Medulla oblongata (tissue), 1 donor: ENCODE measurements around the gene HDAC4.

Experiments
- DNase-seq: peaks from one replicate; pipeline ENCODE4 v3.0.0-alpha.2; 2015; ENCODE audit errors: extremely low spot score

Gene HDAC4

GRCh38 chr2:239141021-239141760 lies 259.6 kb downstream of the HDAC4 start:
- no peak for DNase-seq

- no peak for DNase-seq
Measured at GRCh38 chr2:239140346-239141020, 260.3 kb downstream of the HDAC4 start.

- no peak for DNase-seq
Measured at GRCh38 chr2:239139566-239139965, 261.3 kb downstream of the HDAC4 start.

GRCh38 chr2:239139101-239139500 lies 261.7 kb downstream of the HDAC4 start:
- no peak for DNase-seq

GRCh38 chr2:239138610-239139009 lies 262.2 kb downstream of the HDAC4 start:
- no peak for DNase-seq

DNA sequence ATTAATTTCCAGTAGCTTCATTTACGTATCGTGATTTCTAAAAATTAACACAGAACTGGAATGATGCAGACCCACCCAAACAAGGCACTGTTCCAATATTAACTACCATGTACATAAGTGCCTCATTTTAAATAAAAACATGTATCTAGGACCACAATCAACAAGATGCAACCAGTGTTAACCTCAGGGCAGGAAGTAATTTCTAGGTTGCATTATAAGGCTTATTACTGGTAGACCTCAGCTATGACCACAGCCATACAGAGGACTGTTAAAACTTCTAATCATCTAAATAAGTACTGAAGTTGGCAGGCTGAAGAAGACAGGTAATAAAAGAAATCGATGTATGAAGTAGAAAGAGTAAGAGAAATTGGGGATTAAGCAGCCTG lies 262.9 kb downstream of the HDAC4 start:
- no peak for DNase-seq

GRCh38 chr2:239137165-239137897 lies 263.5 kb downstream of the HDAC4 start:
- no peak for DNase-seq

GRCh38 chr2:239136762-239137161 lies 264.1 kb downstream of the HDAC4 start:
- DNase-seq, result no peak

GRCh38 chr2:239136203-239136602 lies 264.6 kb downstream of the HDAC4 start:
- DNase-seq, result no peak

DNA sequence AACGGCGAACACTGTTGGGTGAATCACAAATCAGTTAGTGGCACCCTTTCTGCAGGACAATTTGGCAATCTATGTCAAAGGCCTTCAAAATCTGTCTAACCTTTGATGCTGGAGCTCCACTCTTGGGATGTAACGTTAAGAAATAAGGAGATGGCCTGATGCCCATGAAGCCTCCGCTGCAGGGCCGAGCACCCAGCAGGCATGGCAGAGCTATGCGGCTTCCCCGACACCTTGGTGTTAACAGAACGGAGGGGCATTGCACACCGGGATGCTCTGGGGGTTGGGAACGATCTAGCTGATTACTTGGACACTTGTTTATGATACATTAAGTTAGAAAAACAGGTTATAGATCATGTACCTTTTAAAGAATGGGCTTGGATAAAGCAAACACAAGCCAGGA lies 265.3 kb downstream of the HDAC4 start:
- DNase-seq, result no peak

GRCh38 chr2:239133945-239134570 lies 266.8 kb downstream of the HDAC4 start:
- no peak for DNase-seq

DNA sequence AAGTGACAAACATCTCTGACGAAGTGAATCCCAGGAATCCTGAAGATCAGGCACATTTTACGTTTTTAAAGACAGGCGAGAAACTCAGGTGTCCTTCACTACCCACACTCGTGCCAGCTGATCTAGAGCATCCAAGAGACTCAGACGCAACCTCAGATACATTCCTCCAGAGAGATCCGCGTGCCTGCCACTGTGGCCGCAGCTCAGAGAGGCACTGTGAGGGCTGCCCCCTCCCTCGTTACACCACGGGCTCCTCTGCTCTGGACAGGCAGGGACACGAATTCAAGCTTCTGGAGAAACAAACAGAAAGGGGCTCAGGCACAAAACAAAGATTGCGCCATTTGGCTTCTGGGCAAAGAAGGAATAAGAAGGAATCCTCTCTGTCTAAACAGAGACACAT lies 268.0 kb downstream of the HDAC4 start:
- no peak for DNase-seq

- peak; percentile 49 for DNase-seq
Measured at GRCh38 chr2:239132156-239132709, 268.6 kb downstream of the HDAC4 start.

DNA sequence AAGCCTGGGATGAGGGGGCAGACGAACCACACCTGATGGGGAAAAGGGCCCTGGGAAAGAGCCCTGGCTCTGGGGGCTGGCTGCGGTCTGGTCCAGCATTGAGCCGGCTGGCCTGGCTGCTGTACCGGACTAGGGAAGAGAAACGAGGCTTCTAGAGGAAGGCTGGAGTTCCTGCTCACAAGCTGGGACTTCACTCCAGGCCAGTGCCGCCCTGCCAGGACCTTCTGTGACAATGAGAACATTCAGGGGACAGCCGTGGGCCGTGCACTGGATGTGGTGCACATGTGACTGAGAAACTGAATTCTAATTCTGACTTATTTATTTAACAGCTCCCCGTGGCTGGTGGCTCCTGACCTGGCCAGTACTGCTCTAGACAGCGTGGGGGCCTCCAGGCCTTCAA lies 269.3 kb downstream of the HDAC4 start:
- DNase-seq, result peak; percentile 88

- no peak for DNase-seq
Measured at GRCh38 chr2:239130786-239131325, 270.0 kb downstream of the HDAC4 start.

- DNase-seq, result no peak
Measured at GRCh38 chr2:239130041-239130440, 270.8 kb downstream of the HDAC4 start.

DNA sequence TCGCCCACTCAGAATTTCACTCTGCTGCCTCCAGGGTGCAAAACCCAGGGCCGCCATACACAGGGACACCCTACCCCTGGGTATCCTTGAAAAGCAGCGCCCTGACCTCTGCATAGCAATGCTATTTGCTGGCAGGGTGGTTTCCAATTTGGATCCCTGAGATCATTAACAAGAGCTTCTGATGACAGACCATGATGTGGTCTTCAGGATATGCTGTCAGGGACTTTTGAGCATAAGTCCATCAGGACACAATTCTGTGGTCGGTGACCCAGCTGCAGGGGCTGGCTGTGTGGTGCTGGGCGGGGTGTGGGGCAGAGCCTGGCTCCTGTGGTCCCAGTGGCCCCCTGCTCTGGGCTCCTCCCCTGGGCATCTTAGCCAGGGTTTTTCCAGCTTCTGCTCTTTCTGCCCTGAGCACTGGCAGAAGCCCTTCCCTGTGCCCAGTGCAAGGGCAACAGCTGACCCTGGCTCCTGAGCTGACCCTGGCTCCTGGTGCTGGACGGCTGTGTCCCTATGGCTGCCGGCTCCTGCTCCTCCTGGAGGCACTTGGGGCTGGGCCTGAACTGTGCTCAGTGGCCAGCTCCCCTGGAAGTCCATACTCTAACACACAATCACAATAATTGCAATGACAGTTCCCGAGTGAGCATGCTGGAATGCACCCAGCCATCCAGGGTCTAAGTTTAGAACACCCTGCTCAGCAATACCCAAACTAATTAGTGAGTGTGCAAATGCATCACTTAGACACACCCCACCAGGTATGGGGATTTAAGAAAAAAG lies 271.5 kb downstream of the HDAC4 start:
- DNase-seq, result no peak

DNA sequence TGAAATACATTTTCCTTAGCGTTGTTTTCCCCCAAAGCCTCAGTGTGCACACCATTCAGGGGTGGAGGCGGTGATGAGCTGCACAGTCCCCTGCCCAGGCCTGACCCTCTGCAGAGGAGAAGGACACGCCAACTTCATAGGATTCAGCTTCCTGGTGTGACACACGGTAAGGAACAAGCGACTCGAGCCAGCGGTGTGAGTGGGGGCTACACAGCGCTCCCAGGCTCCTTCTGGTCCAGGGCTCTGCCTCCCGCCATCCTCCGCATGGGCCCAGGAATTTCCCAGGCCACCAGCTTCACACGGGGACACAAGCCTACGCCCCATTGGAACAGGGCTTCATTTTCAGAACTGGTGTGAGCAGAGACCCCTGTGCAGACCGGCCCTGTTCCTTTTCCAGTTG lies 272.1 kb downstream of the HDAC4 start:
- DNase-seq, result no peak

GRCh38 chr2:239127513-239127912 lies 273.3 kb downstream of the HDAC4 start:
- DNase-seq, result no peak

DNA sequence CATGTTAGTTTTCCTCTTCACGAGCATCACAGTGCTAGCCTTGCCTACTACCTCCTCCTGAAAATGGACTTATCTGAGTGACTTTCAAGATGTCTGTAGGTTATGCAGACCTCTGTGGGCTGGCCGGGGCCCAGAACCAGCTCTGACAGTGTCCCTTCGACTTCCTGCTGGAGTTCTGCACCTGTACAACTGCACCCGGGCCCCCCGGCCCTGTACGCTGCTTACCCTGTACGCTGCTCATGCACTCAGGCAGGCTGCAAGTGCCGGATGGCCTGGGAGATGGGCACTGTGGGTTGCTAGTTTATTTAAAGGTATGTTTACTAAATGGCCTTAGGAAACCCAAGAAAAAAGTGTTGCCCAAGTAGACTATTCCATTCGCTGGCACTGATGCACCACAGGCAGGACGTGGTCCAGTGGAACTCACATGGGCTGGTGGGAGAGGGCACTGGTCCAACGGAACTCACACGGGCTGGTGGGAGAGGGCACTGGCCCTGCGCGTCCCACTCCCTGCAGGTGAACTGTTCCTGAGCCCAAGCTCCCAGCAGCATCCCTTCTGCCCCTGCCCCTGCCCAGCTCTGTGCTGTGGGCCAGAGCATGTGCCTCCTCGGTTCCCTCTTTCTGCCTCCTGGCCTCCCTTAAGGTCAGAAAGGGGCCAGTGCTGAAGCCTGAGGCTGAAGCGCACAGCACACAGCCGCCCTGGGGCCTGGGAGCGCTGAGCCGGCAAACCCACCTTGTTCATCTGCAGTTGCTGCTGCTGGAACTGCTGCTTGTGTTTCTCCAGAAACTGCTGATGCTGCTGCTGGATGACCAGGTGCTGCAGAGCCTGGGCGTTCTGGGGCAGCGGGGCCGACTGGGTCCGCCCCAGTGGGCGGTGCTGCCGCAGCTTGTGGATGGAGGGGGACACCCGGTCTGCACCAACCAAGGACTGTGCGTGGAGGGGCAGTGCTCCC lies 274.8 kb downstream of the HDAC4 start:
- DNase-seq, result no peak
